Endothelial cell of umbilical vein (primary cell): ENCODE results near the gene AMZ1. TPM values are rescaled to one million over a fixed set of nuclear protein-coding genes. Genes with fewer than 3 reads are reported as not detected.

ENCODE experiments used
- BruUV-seq: library from RNA; stranded (reverse); fragments of 400-500 nt; replicated peaks from 2 replicates; lab custom pipeline; 2021; lab: Mats Ljungman, UMichigan
- CTCF ChIA-PET: fragments of 300-600, 350-600 bp; sonication (Branson Sonifier 250); formaldehyde crosslinking; loops from one replicate; lab custom pipeline; 2021; ENCODE audit warnings: antibody characterized with exemption, inconsistent platforms; lab: Charles Lee
- POLR2A ChIA-PET: fragments of 300-600, 350-600 bp; sonication (Branson Sonifier 250); formaldehyde crosslinking; loops from one replicate; lab custom pipeline; 2021; ENCODE audit warnings: antibody characterized with exemption, inconsistent platforms; lab: Charles Lee
- DNase-seq: peaks from one replicate; pipeline ENCODE4 v3.0.0-alpha.2; 2011; ENCODE audit warnings: low read depth, low spot score
- FAIRE-seq: peaks from 2 replicates; lab custom pipeline; 2011; peaks lifted over from hg19 to GRCh38; lab: Jason Lieb, UNC
- H2AFZ ChIP-seq: 2 replicates; pipeline ENCODE4 v1.6.0; 2012; ENCODE audit warnings: low read depth, low read length, control low read depth, inconsistent platforms
- H3K27ac ChIP-seq: 2 replicates; pipeline ENCODE4 v1.5.1; 2011; ENCODE audit warnings: low read depth, mild to moderate bottlenecking, control low read depth, low read length, moderate library complexity; ENCODE audit not compliant: insufficient read depth
- H3K27me3 ChIP-seq, 2 experiments: 2 replicates each; pipeline versions ENCODE4 v1.6.0 to v1.6.1; 2011; ENCODE audit warnings: low read length in 2 of 2, mixed read lengths in 1 of 2; ENCODE audit not compliant: control insufficient read depth in 2 of 2, insufficient read depth in 2 of 2
- H3K36me3 ChIP-seq, 2 experiments: 2 replicates in 1 of 2; 3 replicates in 1 of 2; pipeline ENCODE4 v1.5.1; 2011; ENCODE audit warnings: low read length in 2 of 2, mild to moderate bottlenecking in 1 of 2, moderate library complexity in 1 of 2; ENCODE audit not compliant: control insufficient read depth in 2 of 2, insufficient read depth in 2 of 2; ENCODE audit errors: extremely low read depth in 1 of 2
- H3K4me1 ChIP-seq: 3 replicates; pipeline ENCODE4 v1.5.1; 2011; ENCODE audit warnings: mild to moderate bottlenecking, low read length; ENCODE audit not compliant: control insufficient read depth, insufficient read depth; ENCODE audit errors: extremely low read depth
- H3K4me2 ChIP-seq: 2 replicates; pipeline ENCODE4 v1.6.1; 2011; ENCODE audit warnings: low read length, control low read depth, mixed read lengths; ENCODE audit not compliant: insufficient read depth
- H3K4me3 ChIP-seq, 3 experiments: fragments of 200-600 bp in 1 of 3; sonication (generic), shearing (Covaris generic) in 1 of 3; replicated peaks in 1 of 3; 2 replicates each; pipeline ENCODE4 v1.5.1; 2011 to 2016; ENCODE audit warnings: control low read depth in 3 of 3, low read length in 3 of 3, mild to moderate bottlenecking in 2 of 3, inconsistent platforms in 1 of 3, low read depth in 1 of 3, moderate library complexity in 1 of 3; ENCODE audit not compliant: insufficient read depth in 1 of 3
- H3K79me2 ChIP-seq: 2 replicates; pipeline ENCODE4 v1.6.0; 2012; ENCODE audit warnings: low read length, inconsistent platforms; ENCODE audit not compliant: control insufficient read depth, insufficient read depth
- H3K9ac ChIP-seq: replicated peaks from 2 replicates; pipeline ENCODE3; 2011; ENCODE audit warnings: low read length, control low read depth; ENCODE audit not compliant: insufficient read depth; ENCODE audit errors: extremely low read depth
- H3K9me1 ChIP-seq: replicated peaks from 3 replicates; pipeline ENCODE4 v1.6.0; 2011; ENCODE audit warnings: mild to moderate bottlenecking, low read length; ENCODE audit not compliant: control insufficient read depth, insufficient read depth; ENCODE audit errors: extremely low read depth
- H3K9me3 ChIP-seq: replicated peaks from 2 replicates; pipeline ENCODE4 v1.5.1; 2012; ENCODE audit warnings: low read length, inconsistent platforms; ENCODE audit not compliant: control insufficient read depth, insufficient read depth
- H4K20me1 ChIP-seq: replicated peaks from 2 replicates; pipeline ENCODE3; 2011; ENCODE audit warnings: mild to moderate bottlenecking, low read length; ENCODE audit not compliant: control insufficient read depth, insufficient read depth; ENCODE audit errors: extremely low read depth
- CTCF ChIP-seq, 2 donors: IDR thresholded peaks; 1 replicate in 1 of 2; 2 replicates in 1 of 2; pipeline ENCODE4 v1.5.1; 2011; ENCODE audit warnings: low read length in 2 of 2, mild to moderate bottlenecking in 2 of 2, moderate library complexity in 2 of 2, control low read depth in 1 of 2, inconsistent platforms in 1 of 2, low read depth in 1 of 2; ENCODE audit not compliant: insufficient read depth in 1 of 2; ENCODE audit errors: extremely low read depth in 1 of 2
- EZH2 ChIP-seq: IDR thresholded peaks from 2 replicates; pipeline ENCODE4 v1.6.1; 2012; ENCODE audit warnings: borderline replicate concordance, low read depth, mild to moderate bottlenecking, moderate library complexity, low read length, inconsistent platforms; ENCODE audit not compliant: severe bottlenecking
- FOS ChIP-seq: IDR thresholded peaks from 2 replicates; pipeline ENCODE4 v1.6.1; 2011; ENCODE audit warnings: mild to moderate bottlenecking, low read length, moderate library complexity, borderline replicate concordance; ENCODE audit not compliant: insufficient read depth
- GATA2 ChIP-seq: IDR thresholded peaks from 2 replicates; pipeline ENCODE4 v1.7.0; 2011; ENCODE audit warnings: low read depth, mild to moderate bottlenecking, moderate library complexity, mixed read lengths, low read length; ENCODE audit not compliant: insufficient read length, insufficient read depth
- JUN ChIP-seq: IDR thresholded peaks from 2 replicates; pipeline ENCODE4 v1.6.1; 2011; ENCODE audit warnings: borderline replicate concordance, low read depth; ENCODE audit not compliant: insufficient read length, insufficient read depth
- MYC ChIP-seq: IDR thresholded peaks from one replicate; pipeline ENCODE4 v1.6.1; 2011; ENCODE audit warnings: mild to moderate bottlenecking, low read depth, low read length
- POLR2A ChIP-seq: IDR thresholded peaks from 2 replicates; pipeline ENCODE4 v1.6.1; 2012; ENCODE audit warnings: low read depth, mild to moderate bottlenecking, control low read depth, low read length
- POLR2AphosphoS5 ChIP-seq: IDR thresholded peaks from 2 replicates; pipeline ENCODE4 v1.6.1; 2012; ENCODE audit warnings: low read depth, mild to moderate bottlenecking, control low read depth, low read length, moderate library complexity; ENCODE audit not compliant: insufficient read depth
- dilution Hi-C: fragments of 300-500 bp; cut with MboI; formaldehyde crosslinking; loops from one replicate; pipeline ENCODE4 v1.15.0; 2019; ENCODE audit warnings: low sequenced_read_pairs; ENCODE audit not compliant: extremely low pct_ligation_motif_present
- intact Hi-C: fragments of 100-400 bp; cut with micrococcal nuclease; formaldehyde crosslinking; loops from one replicate; pipeline ENCODE4 v1.10.0; 2022
- polyA plus RNA-seq, 4 experiments: library from polyadenylated mRNA; depleted of rRNA in 3 of 4; stranded (reverse) in 3 of 4; unstranded in 1 of 4; fragments of >200 nt; gene quantifications; 2 replicates each; pipeline versions ENCODE4 v1.2.1 to v1.2.3, GENCODE V29; 2011 to 2012; ENCODE audit warnings: missing spikeins in 1 of 4
- total RNA-seq: library from RNA; stranded (reverse); gene quantifications from 2 replicates; pipeline ENCODE4 v1.2.3, GENCODE V29; 2021
- TF ChIP-seq, protein P1 (sequence below): IDR thresholded peaks from 2 replicates; pipeline ENCODE4 v1.6.1; 2011; ENCODE audit not compliant: insufficient read depth, insufficient read length

Gene AMZ1
- total and polyA plus RNA-seq, 2 donors (not counting 3 experiments of a cell fraction or from before 2014, with no cell fraction given): not detected

- ChIA-PET CTCF (interaction anchor here (1.1 to 3.9 kb wide), 14 partner anchors 7 to 354 kb away, joined by 3 to 32 read pairs (median 12); no protein-coding TSS in a partner anchor), POLR2A (interaction anchor here (0.5 kb wide), 1 partner anchor 143 kb away, joined by 3 read pairs; no protein-coding TSS in a partner anchor)
- intact Hi-C loops (no loop called here), dilution Hi-C loops (no loop called here)
- Histone ChIP-seq H3K4me3 (no peak overlapping the region), H2AFZ (no peak overlapping the region), H3K79me2 (no peaks in the 10 kb centered on the region), H3K36me3 (no peaks in the 10 kb centered on the region), H3K27ac (no peak overlapping the region), H4K20me1 (no peaks in the 10 kb centered on the region), H3K27me3 (no peaks in the 10 kb centered on the region), H3K4me2 (no peak overlapping the region), H3K9me3 (no peaks in the 10 kb centered on the region), H3K9ac (no peak overlapping the region), H3K4me1 (no peaks in the 10 kb centered on the region), H3K9me1 (no peaks in the 10 kb centered on the region)
- BruUV-seq: no TSS peak
- FAIRE-seq (no peak), DNase-seq (no peak)
- TF ChIP-seq MYC: no peak
- TF ChIP-seq GATA2: no peak
- no peak for TF ChIP-seq FOS
- no peak for TF ChIP-seq JUN
- TF ChIP-seq POLR2A: no peak
- TF ChIP-seq CTCF (IDR thresholded peaks at IDR 0.05; ENCODE audit: extremely low read depth in 1 of 2, insufficient read depth in 1 of 2, low read depth in 1 of 2, low read length in 2 of 2): no peak
- TF ChIP-seq, protein P1, sequence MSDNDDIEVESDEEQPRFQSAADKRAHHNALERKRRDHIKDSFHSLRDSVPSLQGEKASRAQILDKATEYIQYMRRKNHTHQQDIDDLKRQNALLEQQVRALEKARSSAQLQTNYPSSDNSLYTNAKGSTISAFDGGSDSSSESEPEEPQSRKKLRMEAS: no peak
- TF ChIP-seq EZH2: no peak
- no peak for TF ChIP-seq POLR2AphosphoS5
These were observed 23.0 kb downstream of the AMZ1 start for GRCh38 chr7:2710901-2711551.
